CD4-positive, alpha-beta T cell (primary cell): ENCODE results near the gene CEACAM16. TPM values are rescaled to one million over a fixed set of nuclear protein-coding genes. Genes with fewer than 3 reads are reported as not detected.

ENCODE experiments used
- ATAC-seq: fragments of 200-7000 bp; cut with Tn5 transposase; one replicate; pipeline ENCODE4 v1.10.0; 2022; ENCODE audit warnings: mild to moderate bottlenecking; ENCODE audit not compliant: poor library complexity
- CTCF ChIA-PET: fragments of 350-600 bp; sonication (Branson Sonifier 250); formaldehyde crosslinking; loops from one replicate; lab custom pipeline; 2021; ENCODE audit warnings: antibody characterized with exemption, inconsistent platforms; lab: Charles Lee
- POLR2A ChIA-PET: fragments of 350-600 bp; sonication (Branson Sonifier 250); formaldehyde crosslinking; loops from one replicate; lab custom pipeline; 2021; ENCODE audit warnings: antibody characterized with exemption, inconsistent platforms; lab: Charles Lee
- DNase-seq, 14 experiments: peaks; one replicate each; pipeline ENCODE4 v3.0.0-alpha.2; 2013 to 2020; ENCODE audit warnings: mixed read lengths in 2 of 14
- H3K27ac ChIP-seq, 2 donors: one replicate each; pipeline versions ENCODE4 v1.5.1 to v1.7.0; 2013; ENCODE audit warnings: low read length in 2 of 2, low read depth in 1 of 2, mild to moderate bottlenecking in 1 of 2
- H3K27me3 ChIP-seq, 2 experiments: 1 replicate in 1 of 2; 2 replicates in 1 of 2; pipeline versions ENCODE4 v1.6.1 to v1.7.0; 2013; ENCODE audit warnings: low read length in 2 of 2, control low read depth in 1 of 2, mild to moderate bottlenecking in 1 of 2, moderate library complexity in 1 of 2; ENCODE audit not compliant: insufficient read depth in 2 of 2, control insufficient read depth in 1 of 2
- H3K36me3 ChIP-seq: one replicate; pipeline ENCODE4 v1.6.1; 2013; ENCODE audit warnings: low read length, control low read depth; ENCODE audit not compliant: insufficient read depth
- H3K4me1 ChIP-seq: one replicate; pipeline ENCODE4 v1.6.1; 2013; ENCODE audit warnings: low read length, control low read depth; ENCODE audit not compliant: insufficient read depth
- H3K4me3 ChIP-seq: one replicate; pipeline ENCODE4 v1.5.1; 2013; ENCODE audit warnings: mild to moderate bottlenecking, low read length, moderate library complexity
- H3K9me3 ChIP-seq, 2 experiments: 1 replicate in 1 of 2; 2 replicates in 1 of 2; pipeline versions ENCODE4 v1.6.1 to v1.7.0; 2013; ENCODE audit warnings: low read length in 2 of 2, mild to moderate bottlenecking in 2 of 2, control low read depth in 1 of 2, moderate library complexity in 1 of 2; ENCODE audit not compliant: control insufficient read depth in 1 of 2, insufficient read depth in 1 of 2
- H3K27ac Mint-ChIP-seq: one replicate; pipeline ENCODE4 v1.8.0; 2020; ENCODE audit warnings: mixed read lengths
- H3K27me3 Mint-ChIP-seq: one replicate; pipeline ENCODE4 v1.8.0; 2021; ENCODE audit warnings: mixed read lengths
- H3K36me3 Mint-ChIP-seq: one replicate; pipeline ENCODE4 v1.8.0; 2021; ENCODE audit warnings: low read depth, mixed read lengths
- H3K4me1 Mint-ChIP-seq: one replicate; pipeline ENCODE4 v1.8.0; 2021; ENCODE audit warnings: low read depth, mixed read lengths
- H3K4me3 Mint-ChIP-seq: one replicate; pipeline ENCODE4 v1.8.0; 2020; ENCODE audit warnings: mild to moderate bottlenecking, mixed read lengths
- H3K9me3 Mint-ChIP-seq: one replicate; pipeline ENCODE4 v1.8.0; 2020; ENCODE audit warnings: mixed read lengths
- CTCF ChIP-seq: fragments of 200-600 bp; IDR thresholded peaks from one replicate; pipeline ENCODE4 v1.8.0; 2022; ENCODE audit warnings: antibody characterized with exemption, mild to moderate bottlenecking
- intact Hi-C, 2 experiments: fragments of 100-400 bp; cut with DNase I in 1 of 2; cut with micrococcal nuclease in 1 of 2; formaldehyde crosslinking; loops; one replicate each; pipeline versions ENCODE4 v1.15.1 to v1.9.0; 2023 to 2025; cut with DNase I, micrococcal nuclease
- polyA plus RNA-seq, 2 donors: library from polyadenylated mRNA; unstranded; fragments of 120-200 nt; gene quantifications; one replicate each; pipeline ENCODE4 v1.2.1, GENCODE V29; 2013
- total RNA-seq, 174 experiments: library from RNA in 2 of 174; stranded (reverse) in 2 of 174; gene quantifications; one replicate each; pipeline ENCODE4 v1.2.3 and lab custom pipeline; 2021 to 2026

The CEACAM16 gene
- total RNA-seq, result not detected
- not detected for polyA plus RNA-seq (2013, experiment 1 of 2)
- not detected for polyA plus RNA-seq (2013, experiment 2 of 2)
- 0 to 0.07 (median 0) reads per million in 172 experiments for total RNA-seq (lab: John Stamatoyannopoulos, UW)

GRCh38 chr19:44698492-44699201, at the start of gene CEACAM16:
Gene CEACAM16, plus strand, starts transcription at chr19:44699151. Its CDS starts 2,306 bp downstream, at chr19:44701457.
- H3K4me1 ChIP-seq, result peaks cover 4% of the 10 kb centered on the region
- intact Hi-C loops, result no loop called here
- Mint-ChIP-seq H3K4me1 (peaks cover 5% of the 10 kb centered on the region), H3K27ac (no peak within 1 kb of the TSS), H3K4me3 (no peak within 1 kb of the TSS), H3K36me3 (no peaks in the 10 kb centered on the region), H3K27me3 (peaks cover 5% of the 10 kb centered on the region), H3K9me3 (no peaks in the 10 kb centered on the region)
- POLR2A ChIA-PET, result no interaction called here
- TF ChIP-seq CTCF, result no peak
- no peak within 1 kb of the TSS for H3K27ac ChIP-seq
- DNase-seq, result no peak
- CTCF ChIA-PET, result no interaction called here
- H3K27me3 ChIP-seq, result no peaks in the 10 kb centered on the region
- peaks cover 0 to 5% of the 10 kb centered on the region in 2 experiments for H3K9me3 ChIP-seq
- no peak within 1 kb of the TSS for H3K4me3 ChIP-seq
- ATAC-seq, result no peak
- H3K36me3 ChIP-seq, result no peaks in the 10 kb centered on the region

GRCh38 chr19:44649578-44650145, 49.3 kb upstream of the CEACAM16 start:
- intact Hi-C loops, result no loop called here

GRCh38 chr19:44653343-44653742, 45.6 kb upstream of the CEACAM16 start:
- no peak for TF ChIP-seq CTCF
- no peak overlapping the region for H3K4me3 Mint-ChIP-seq
- CTCF ChIA-PET, result interaction anchor here (2.7 kb wide), 1 partner anchor 118 kb away, joined by 12 read pairs; no protein-coding TSS in a partner anchor
- Histone ChIP-seq H3K4me1 (peaks cover 12% of the 10 kb centered on the region), H3K27ac (no peak overlapping the region), H3K27me3 (no peaks in the 10 kb centered on the region), H3K9me3 (no peaks in the 10 kb centered on the region), H3K36me3 (no peaks in the 10 kb centered on the region), H3K4me3 (no peak overlapping the region)
- intact Hi-C loops, result no loop called here
- H3K9me3 Mint-ChIP-seq, result no peaks in the 10 kb centered on the region
- ATAC-seq, result no peak
- H3K27ac Mint-ChIP-seq, result no peak overlapping the region
- H3K36me3 Mint-ChIP-seq, result no peaks in the 10 kb centered on the region
- no peak for DNase-seq
- no peaks in the 10 kb centered on the region for H3K27me3 Mint-ChIP-seq
- peaks cover 7% of the 10 kb centered on the region for H3K4me1 Mint-ChIP-seq
- POLR2A ChIA-PET, result no interaction called here

More at GRCh38 chr19:44649578-44650145, 49.3 kb upstream of the CEACAM16 start:
- H3K4me3 ChIP-seq, result no peak overlapping the region
- peaks cover 5% of the 10 kb centered on the region for H3K4me1 Mint-ChIP-seq
- H3K27ac Mint-ChIP-seq, result no peak overlapping the region
- peaks cover 0 to 4% of the 10 kb centered on the region in 2 experiments for H3K9me3 ChIP-seq
- DNase-seq (no peak), ATAC-seq (no peak)
- H3K36me3 Mint-ChIP-seq, result no peaks in the 10 kb centered on the region
- no peak overlapping the region for H3K27ac ChIP-seq
- H3K36me3 ChIP-seq, result no peaks in the 10 kb centered on the region
- no peaks in the 10 kb centered on the region for H3K9me3 Mint-ChIP-seq
- H3K4me3 Mint-ChIP-seq, result no peak overlapping the region
- ChIA-PET POLR2A (no interaction called here), CTCF (no interaction called here)
- peaks cover 0 to 5% of the 10 kb centered on the region in 2 experiments for H3K27me3 ChIP-seq
- no peak for TF ChIP-seq CTCF
- H3K4me1 ChIP-seq, result peaks cover 6% of the 10 kb centered on the region
- peaks cover 12% of the 10 kb centered on the region for H3K27me3 Mint-ChIP-seq
